ENCODE results near the gene SUMF1. TPM values are rescaled to one million over a fixed set of nuclear protein-coding genes. Genes with fewer than 3 reads are reported as not detected.

Gene SUMF1
- polyA plus RNA-seq, 1 donor (not counting 4 experiments of a cell fraction or from before 2014, with no cell fraction given): 36.1 TPM

GRCh38 chr3:4449043-4449805 is 17.8 kb downstream of the SUMF1 start:
- Histone ChIP-seq H3K79me2 (ENCODE audit: control insufficient read depth, insufficient read depth, low read length) (no peaks in the 10 kb centered on the region), H4K20me1 (ENCODE audit: control insufficient read depth, extremely low read depth, insufficient read depth, low read length) (no peaks in the 10 kb centered on the region), H3K9me1 (ENCODE audit: control insufficient read depth, extremely low read depth, insufficient read depth, low read length) (no peaks in the 10 kb centered on the region), H3K4me1 (ENCODE audit: control insufficient read depth, extremely low read depth, insufficient read depth, low read length) (no peaks in the 10 kb centered on the region), H3K27me3 (ENCODE audit: control insufficient read depth, extremely low read depth, insufficient read depth, low read length) (no peaks in the 10 kb centered on the region), H3K36me3 (ENCODE audit: control insufficient read depth in 2 of 2, extremely low read depth in 1 of 2, insufficient read depth in 2 of 2, low read length in 2 of 2) (peaks cover 3% of the 10 kb centered on the region in 2 experiments), H3K4me3 (ENCODE audit: control insufficient read depth in 2 of 3, extremely low read depth in 1 of 3, insufficient read depth in 2 of 3, low read depth in 1 of 3, low read length in 3 of 3) (no peak overlapping the region), H3K9me3 (ENCODE audit: control insufficient read depth, low read depth, low read length) (no peaks in the 10 kb centered on the region), H2AFZ (ENCODE audit: control insufficient read depth, low read length) (no peak overlapping the region), H3K4me2 (ENCODE audit: control insufficient read depth, extremely low read depth, insufficient read depth, low read depth, low read length) (no peak overlapping the region), H3K9ac (ENCODE audit: control insufficient read depth, extremely low read depth, insufficient read depth, low read length) (no peak overlapping the region), H3K27ac (ENCODE audit: control insufficient read depth, insufficient read depth, low read length) (no peak overlapping the region)
- dilution Hi-C loops (cut with MboI; ENCODE audit: extremely low pct_ligation_motif_present, low sequenced_read_pairs): no loop called here
- FAIRE-seq (no peak), DNase-seq (ENCODE audit: low read depth, low spot score) (no peak)
- TF ChIP-seq EZH2 (IDR thresholded peaks at IDR 0.05; ENCODE audit: low read length) (no peak), CTCF (optimal IDR thresholded peaks at IDR 0.05 in 1 of 3, IDR thresholded peaks at IDR 0.05 in 1 of 3, conservative IDR thresholded peaks at IDR 0.05 in 1 of 3; ENCODE audit: extremely low read depth in 1 of 3, insufficient read depth in 2 of 3, low read length in 3 of 3) (no peak)

DNA sequence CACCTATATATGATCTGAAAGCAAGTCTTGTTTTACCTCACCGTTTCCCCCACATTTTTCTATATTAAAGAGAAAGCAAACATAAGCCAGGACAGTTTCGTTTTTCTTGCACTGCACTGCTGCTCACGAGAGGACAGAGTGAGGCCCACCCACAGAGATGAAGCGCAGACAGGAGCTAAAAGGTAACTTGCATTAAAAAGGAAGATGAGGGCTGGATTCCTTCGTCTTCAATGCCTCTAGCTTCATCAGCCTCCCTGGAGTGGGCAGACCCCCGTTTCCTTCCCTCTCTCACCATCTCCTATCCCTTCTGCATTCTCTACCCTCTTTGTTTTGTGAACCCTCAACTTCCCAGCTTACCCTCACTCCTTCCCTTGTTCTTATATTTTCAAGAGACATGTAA is 18.9 kb downstream of the SUMF1 start:
- dilution Hi-C loops (cut with MboI; ENCODE audit: extremely low pct_ligation_motif_present, low sequenced_read_pairs): no loop called here
- Histone ChIP-seq H3K27me3 (ENCODE audit: control insufficient read depth, extremely low read depth, insufficient read depth, low read length) (no peaks in the 10 kb centered on the region), H3K4me2 (ENCODE audit: control insufficient read depth, extremely low read depth, insufficient read depth, low read depth, low read length) (no peak overlapping the region), H3K27ac (ENCODE audit: control insufficient read depth, insufficient read depth, low read length) (no peak overlapping the region), H3K9ac (ENCODE audit: control insufficient read depth, extremely low read depth, insufficient read depth, low read length) (no peak overlapping the region), H3K4me1 (ENCODE audit: control insufficient read depth, extremely low read depth, insufficient read depth, low read length) (no peaks in the 10 kb centered on the region), H3K4me3 (ENCODE audit: control insufficient read depth in 2 of 3, extremely low read depth in 1 of 3, insufficient read depth in 2 of 3, low read depth in 1 of 3, low read length in 3 of 3) (no peak overlapping the region), H3K79me2 (ENCODE audit: control insufficient read depth, insufficient read depth, low read length) (no peaks in the 10 kb centered on the region), H3K9me3 (ENCODE audit: control insufficient read depth, low read depth, low read length) (no peaks in the 10 kb centered on the region), H2AFZ (ENCODE audit: control insufficient read depth, low read length) (no peak overlapping the region), H3K36me3 (ENCODE audit: control insufficient read depth in 2 of 2, extremely low read depth in 1 of 2, insufficient read depth in 2 of 2, low read length in 2 of 2) (peaks cover 3% of the 10 kb centered on the region in 2 experiments), H3K9me1 (ENCODE audit: control insufficient read depth, extremely low read depth, insufficient read depth, low read length) (no peaks in the 10 kb centered on the region), H4K20me1 (ENCODE audit: control insufficient read depth, extremely low read depth, insufficient read depth, low read length) (no peaks in the 10 kb centered on the region)
- DNase-seq (ENCODE audit: low read depth, low spot score) (no peak), FAIRE-seq (no peak)
- TF ChIP-seq CTCF (optimal IDR thresholded peaks at IDR 0.05 in 1 of 3, IDR thresholded peaks at IDR 0.05 in 1 of 3, conservative IDR thresholded peaks at IDR 0.05 in 1 of 3; ENCODE audit: extremely low read depth in 1 of 3, insufficient read depth in 2 of 3, low read length in 3 of 3): no peak
- no peak for TF ChIP-seq EZH2 (IDR thresholded peaks at IDR 0.05; ENCODE audit: low read length)

Measured in keratinocyte (primary cell).